ENCODE measurements around the gene CDHR4.
A peak's percentile ranks its signal among the peaks of the same experiment; 100 is the strongest.

The CDHR4 gene

GRCh38 chr3:49792371-49793150 lies 7.1 kb downstream of the CDHR4 start:
- no peak for TF ChIP-seq CTCF (IDR thresholded peaks at IDR 0.05; ENCODE audit: low read depth, low read length, missing control alignments)
- no peak overlapping the region for H3K4me3 ChIP-seq (replicated peaks; ENCODE audit: low read depth, low read length)

GRCh38 chr3:49791571-49791970 lies 8.1 kb downstream of the CDHR4 start:
- DNase-seq (ENCODE audit: extremely low read depth, low read depth), result no peak
- no peak for TF ChIP-seq CTCF (IDR thresholded peaks at IDR 0.05; ENCODE audit: low read depth, low read length, missing control alignments)
- no peak overlapping the region for H3K4me3 ChIP-seq (replicated peaks; ENCODE audit: low read depth, low read length)

More at GRCh38 chr3:49792371-49793150, 7.1 kb downstream of the CDHR4 start:
- DNase-seq (ENCODE audit: extremely low read depth, low read depth), result no peak

GRCh38 chr3:49790626-49791411 lies 8.9 kb downstream of the CDHR4 start:
- TF ChIP-seq CTCF (IDR thresholded peaks at IDR 0.05; ENCODE audit: low read depth, low read length, missing control alignments), result no peak
- DNase-seq (ENCODE audit: extremely low read depth, low read depth), result no peak

GRCh38 chr3:49788056-49788455 lies 11.6 kb downstream of the CDHR4 start:
- DNase-seq (ENCODE audit: extremely low read depth, low read depth), result no peak
- no peak for TF ChIP-seq CTCF (IDR thresholded peaks at IDR 0.05; ENCODE audit: low read depth, low read length, missing control alignments)

More at GRCh38 chr3:49790626-49791411, 8.9 kb downstream of the CDHR4 start:
- H3K4me3 ChIP-seq (replicated peaks; ENCODE audit: low read depth, low read length), result no peak overlapping the region

GRCh38 chr3:49787536-49787935 lies 12.1 kb downstream of the CDHR4 start:
- no peak for DNase-seq (ENCODE audit: extremely low read depth, low read depth)
- no peak for TF ChIP-seq CTCF (IDR thresholded peaks at IDR 0.05; ENCODE audit: low read depth, low read length, missing control alignments)
- no peak overlapping the region for H3K4me3 ChIP-seq (replicated peaks; ENCODE audit: low read depth, low read length)

More at GRCh38 chr3:49788056-49788455, 11.6 kb downstream of the CDHR4 start:
- no peak overlapping the region for H3K4me3 ChIP-seq (replicated peaks; ENCODE audit: low read depth, low read length)

GRCh38 chr3:49787182-49787464 lies 12.6 kb downstream of the CDHR4 start:
- no peak for TF ChIP-seq CTCF (IDR thresholded peaks at IDR 0.05; ENCODE audit: low read depth, low read length, missing control alignments)
- H3K4me3 ChIP-seq (replicated peaks; ENCODE audit: low read depth, low read length), result peak overlapping the region; percentile 93; the same call in 1 of the 2 replicates
- no peak for DNase-seq (ENCODE audit: extremely low read depth, low read depth)
